Measurements from ENCODE around the gene DOCK10.

The DOCK10 gene

DNA sequence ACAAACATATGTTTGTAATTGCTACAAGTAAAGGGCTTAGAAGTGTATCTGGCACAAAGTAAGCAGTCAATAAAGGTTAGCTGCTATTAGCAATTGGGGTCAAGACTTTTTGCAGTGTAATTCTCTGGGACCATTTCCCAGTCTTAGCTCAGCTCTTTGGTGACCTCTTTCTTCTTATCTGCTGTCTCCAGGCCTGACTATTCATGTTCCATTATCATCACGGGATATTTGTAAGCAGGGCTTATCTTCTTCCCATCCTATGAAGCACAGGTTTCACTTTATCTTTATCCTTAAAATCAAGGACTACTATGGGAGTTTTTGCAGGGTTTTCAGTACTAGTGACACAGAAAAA is 131.7 kb downstream of the DOCK10 start:
- Histone ChIP-seq H3K79me2 (ENCODE audit: insufficient read depth, low read length) (no peaks in the 10 kb centered on the region; the same call in 1 of the 2 replicates), H3K9me3 (ENCODE audit: insufficient read depth, low read length, severe bottlenecking) (no peaks in the 10 kb centered on the region), H3K27me3 (ENCODE audit: insufficient read depth, low read length, poor library complexity) (no peaks in the 10 kb centered on the region), H3K4me2 (ENCODE audit: insufficient read depth, low read length) (no peak overlapping the region), H3K4me3 (ENCODE audit: low read depth in 1 of 2, low read length in 2 of 2) (no peak overlapping the region), H3K27ac (ENCODE audit: low read length) (no peak overlapping the region), H3K4me1 (ENCODE audit: insufficient read depth, low read length) (no peaks in the 10 kb centered on the region), H4K20me1 (ENCODE audit: insufficient read depth, low read length) (no peaks in the 10 kb centered on the region), H2AFZ (ENCODE audit: low read depth, low read length) (no peak overlapping the region), H3K9ac (ENCODE audit: low read depth, low read length) (no peak overlapping the region), H3K36me3 (ENCODE audit: insufficient read depth, low read length) (peaks cover 11% of the 10 kb centered on the region)
- TF ChIP-seq, protein P1, sequence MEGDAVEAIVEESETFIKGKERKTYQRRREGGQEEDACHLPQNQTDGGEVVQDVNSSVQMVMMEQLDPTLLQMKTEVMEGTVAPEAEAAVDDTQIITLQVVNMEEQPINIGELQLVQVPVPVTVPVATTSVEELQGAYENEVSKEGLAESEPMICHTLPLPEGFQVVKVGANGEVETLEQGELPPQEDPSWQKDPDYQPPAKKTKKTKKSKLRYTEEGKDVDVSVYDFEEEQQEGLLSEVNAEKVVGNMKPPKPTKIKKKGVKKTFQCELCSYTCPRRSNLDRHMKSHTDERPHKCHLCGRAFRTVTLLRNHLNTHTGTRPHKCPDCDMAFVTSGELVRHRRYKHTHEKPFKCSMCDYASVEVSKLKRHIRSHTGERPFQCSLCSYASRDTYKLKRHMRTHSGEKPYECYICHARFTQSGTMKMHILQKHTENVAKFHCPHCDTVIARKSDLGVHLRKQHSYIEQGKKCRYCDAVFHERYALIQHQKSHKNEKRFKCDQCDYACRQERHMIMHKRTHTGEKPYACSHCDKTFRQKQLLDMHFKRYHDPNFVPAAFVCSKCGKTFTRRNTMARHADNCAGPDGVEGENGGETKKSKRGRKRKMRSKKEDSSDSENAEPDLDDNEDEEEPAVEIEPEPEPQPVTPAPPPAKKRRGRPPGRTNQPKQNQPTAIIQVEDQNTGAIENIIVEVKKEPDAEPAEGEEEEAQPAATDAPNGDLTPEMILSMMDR (IDR thresholded peaks at IDR 0.05; ENCODE audit: borderline replicate concordance, extremely low read depth, low read length, poor library complexity, severe bottlenecking), result no peak
- TF ChIP-seq EZH2 (IDR thresholded peaks at IDR 0.05; ENCODE audit: borderline replicate concordance, low read depth, low read length, severe bottlenecking), result no peak
- ATAC-seq (ENCODE audit: insufficient read depth, low read depth) (no peak), DNase-seq (no peak)

DNA sequence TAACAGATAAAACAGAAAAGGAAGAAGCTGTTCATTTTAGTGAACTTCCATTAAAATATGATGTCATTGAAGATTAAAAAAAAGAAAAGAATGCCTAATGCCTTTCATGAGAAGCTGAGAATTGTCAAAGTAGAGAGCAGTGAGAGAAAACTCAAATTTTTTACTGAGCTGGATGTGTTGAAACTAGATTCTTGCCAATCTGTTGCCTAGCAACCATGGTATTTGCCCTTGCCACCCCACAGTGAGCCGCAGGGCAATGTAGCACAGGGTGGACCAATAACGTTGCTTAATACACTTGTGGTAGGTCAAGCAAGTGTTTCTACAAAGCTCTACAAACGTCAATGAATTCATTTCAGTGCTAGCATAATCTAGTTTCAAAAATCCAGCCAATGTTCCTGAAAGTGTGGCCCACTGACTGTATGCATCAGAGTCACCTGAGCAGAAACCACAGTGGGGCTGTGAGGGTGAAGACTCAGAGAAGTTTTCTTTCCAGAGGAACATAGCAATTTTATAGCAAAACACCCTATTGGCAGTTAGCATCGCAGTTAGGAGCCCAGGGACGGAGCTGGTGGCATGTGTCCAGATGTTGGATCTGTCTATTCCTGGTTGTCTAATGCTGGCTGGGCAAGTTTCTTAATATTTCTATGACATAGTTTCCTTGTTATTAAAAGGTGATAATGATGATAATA is 132.2 kb downstream of the DOCK10 start:
- H3K4me1 ChIP-seq (ENCODE audit: insufficient read depth, low read length), result no peaks in the 10 kb centered on the region
- DNase-seq (no peak), ATAC-seq (ENCODE audit: insufficient read depth, low read depth) (no peak; the same call in 2 of the 3 replicates)
- TF ChIP-seq, protein P1 (IDR thresholded peaks at IDR 0.05; ENCODE audit: borderline replicate concordance, extremely low read depth, low read length, poor library complexity, severe bottlenecking), result no peak
- TF ChIP-seq EZH2 (IDR thresholded peaks at IDR 0.05; ENCODE audit: borderline replicate concordance, low read depth, low read length, severe bottlenecking), result no peak
- H3K9me3 ChIP-seq (ENCODE audit: insufficient read depth, low read length, severe bottlenecking), result no peaks in the 10 kb centered on the region
- H2AFZ ChIP-seq (ENCODE audit: low read depth, low read length), result no peak overlapping the region
- no peaks in the 10 kb centered on the region for H3K27me3 ChIP-seq (ENCODE audit: insufficient read depth, low read length, poor library complexity)
- H3K4me2 ChIP-seq (ENCODE audit: insufficient read depth, low read length), result no peak overlapping the region
- H3K36me3 ChIP-seq (ENCODE audit: insufficient read depth, low read length), result 0 out of 2 replicates have a peak, but pooled peaks cover 7% of the 10 kb centered on the region
- no peak overlapping the region for H3K9ac ChIP-seq (ENCODE audit: low read depth, low read length)
- no peaks in the 10 kb centered on the region; the same call in 1 of the 2 replicates for H3K79me2 ChIP-seq (ENCODE audit: insufficient read depth, low read length)
- H3K4me3 ChIP-seq (ENCODE audit: low read depth in 1 of 2, low read length in 2 of 2), result no peak overlapping the region
- H4K20me1 ChIP-seq (ENCODE audit: insufficient read depth, low read length), result no peaks in the 10 kb centered on the region
- no peak overlapping the region for H3K27ac ChIP-seq (ENCODE audit: low read length)

DNA sequence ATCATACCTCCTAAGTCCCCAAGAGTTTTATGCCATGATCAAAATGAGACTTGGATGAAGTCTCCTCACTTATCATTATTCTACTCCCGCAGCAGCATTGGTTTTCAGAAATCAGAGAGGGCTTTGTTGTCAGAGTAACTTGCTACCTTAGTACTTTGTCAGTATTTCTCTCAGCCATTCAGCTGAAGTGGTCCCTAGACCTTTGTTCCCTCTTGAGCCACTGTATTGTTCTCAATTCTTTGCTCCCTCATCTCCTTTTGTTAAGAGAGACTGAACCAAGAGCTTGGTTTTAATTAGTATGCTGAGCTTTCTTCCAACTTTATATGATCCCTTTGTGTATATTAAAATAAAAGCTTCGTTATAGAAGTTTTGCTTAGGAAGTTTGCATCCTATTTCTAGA is 133.4 kb downstream of the DOCK10 start:
- Histone ChIP-seq H3K9me3 (ENCODE audit: insufficient read depth, low read length, severe bottlenecking) (no peaks in the 10 kb centered on the region), H3K4me3 (ENCODE audit: low read depth in 1 of 2, low read length in 2 of 2) (no peak overlapping the region), H2AFZ (ENCODE audit: low read depth, low read length) (no peak overlapping the region), H3K4me2 (ENCODE audit: insufficient read depth, low read length) (no peak overlapping the region), H4K20me1 (ENCODE audit: insufficient read depth, low read length) (no peaks in the 10 kb centered on the region), H3K36me3 (ENCODE audit: insufficient read depth, low read length) (0 out of 2 replicates have a peak, but pooled peaks cover 7% of the 10 kb centered on the region), H3K79me2 (ENCODE audit: insufficient read depth, low read length) (no peaks in the 10 kb centered on the region; the same call in 1 of the 2 replicates), H3K27me3 (ENCODE audit: insufficient read depth, low read length, poor library complexity) (no peaks in the 10 kb centered on the region), H3K27ac (ENCODE audit: low read length) (no peak overlapping the region), H3K4me1 (ENCODE audit: insufficient read depth, low read length) (no peaks in the 10 kb centered on the region), H3K9ac (ENCODE audit: low read depth, low read length) (no peak overlapping the region)
- ATAC-seq (ENCODE audit: insufficient read depth, low read depth), result no peak
- TF ChIP-seq, protein P1 (IDR thresholded peaks at IDR 0.05; ENCODE audit: borderline replicate concordance, extremely low read depth, low read length, poor library complexity, severe bottlenecking), result no peak
- TF ChIP-seq EZH2 (IDR thresholded peaks at IDR 0.05; ENCODE audit: borderline replicate concordance, low read depth, low read length, severe bottlenecking), result no peak
- no peak for DNase-seq

Measured in DND-41 (cell line).